22Rv1 (cell line): ENCODE data around the gene PTPRD.

ENCODE experiments used
- H3K27ac ChIP-seq: fragments of 450-650 bp; 2 replicates; pipeline ENCODE4 v1.5.1; 2017
- CTCF ChIP-seq: fragments of 450-650 bp; IDR thresholded peaks from 2 replicates; pipeline ENCODE4 v1.5.1; 2017; ENCODE audit warnings: mild to moderate bottlenecking
- ZFX ChIP-seq: fragments of 450-650 bp; IDR thresholded peaks from 2 replicates; pipeline ENCODE4 v1.6.1; 2017; ENCODE audit warnings: antibody characterized with exemption, borderline replicate concordance

PTPRD gene

GRCh38 chr9:8962084-8962483 lies 1650.7 kb downstream of the PTPRD start:
- no peak for TF ChIP-seq CTCF
- no peak for TF ChIP-seq ZFX
- no peak overlapping the region for H3K27ac ChIP-seq

- no peak overlapping the region for H3K27ac ChIP-seq
These were observed 1651.5 kb downstream of the PTPRD start for GRCh38 chr9:8961186-8961851.

GRCh38 chr9:8960254-8960653 lies 1652.5 kb downstream of the PTPRD start:
- TF ChIP-seq ZFX (no peak), CTCF (no peak)

More at GRCh38 chr9:8961186-8961851, 1651.5 kb downstream of the PTPRD start:
- TF ChIP-seq ZFX, result no peak
- no peak for TF ChIP-seq CTCF

GRCh38 chr9:8958358-8958757 lies 1654.4 kb downstream of the PTPRD start:
- TF ChIP-seq ZFX (no peak), CTCF (no peak)
- H3K27ac ChIP-seq, result no peak overlapping the region

More at GRCh38 chr9:8960254-8960653, 1652.5 kb downstream of the PTPRD start:
- H3K27ac ChIP-seq, result no peak overlapping the region

GRCh38 chr9:8955315-8955714 lies 1657.5 kb downstream of the PTPRD start:
- TF ChIP-seq CTCF (no peak), ZFX (no peak)
- no peak overlapping the region for H3K27ac ChIP-seq

- TF ChIP-seq CTCF (no peak), ZFX (no peak)
- H3K27ac ChIP-seq, result no peak overlapping the region
These were observed 1666.3 kb downstream of the PTPRD start for GRCh38 chr9:8946461-8946860.

- H3K27ac ChIP-seq, result no peak overlapping the region
These were observed 1669.4 kb downstream of the PTPRD start for GRCh38 chr9:8943392-8943791.

More at GRCh38 chr9:8943392-8943791, 1669.4 kb downstream of the PTPRD start:
- TF ChIP-seq CTCF, result no peak
- TF ChIP-seq ZFX, result no peak
